ENCODE measurements around the gene RNF141. TPM values are rescaled to one million over a fixed set of nuclear protein-coding genes. Genes with fewer than 3 reads are reported as not detected.

RNF141 gene
- total RNA-seq, 1 donor from 2014 or later = 21.7 TPM

DNA sequence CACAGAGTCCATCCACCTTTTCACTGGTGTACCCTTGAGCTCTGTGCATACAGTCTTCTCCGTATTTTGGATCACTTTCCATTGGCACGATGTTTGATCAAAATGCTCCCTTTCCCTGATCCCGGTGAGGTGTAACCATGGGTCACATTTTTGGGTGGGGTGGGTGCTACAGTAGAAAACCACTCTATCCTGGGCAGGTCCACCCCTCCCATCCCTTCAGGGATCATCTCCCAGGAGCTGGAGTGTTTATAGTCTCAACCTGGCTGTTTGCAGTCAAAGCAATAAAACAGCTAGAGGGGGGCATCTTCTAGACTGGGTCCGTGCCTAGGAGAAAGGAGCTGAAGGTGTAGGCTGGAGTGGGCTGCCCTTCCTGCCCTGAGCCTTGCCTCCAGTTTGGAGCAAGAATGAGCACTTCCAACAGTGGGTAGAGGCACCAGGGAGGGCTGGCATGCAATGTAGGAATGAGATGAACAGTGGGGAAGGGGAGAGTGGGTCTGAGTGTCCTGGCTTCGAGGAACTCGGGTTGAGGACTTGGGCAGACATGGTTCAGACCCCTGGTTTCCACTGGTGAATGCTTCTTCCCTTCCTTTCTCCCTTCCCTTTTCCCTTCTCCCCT is 38.8 kb downstream of the RNF141 start:
- no peak overlapping the region for H3K4me3 ChIP-seq (ENCODE audit: low read depth, low read length)
- no peak for DNase-seq (ENCODE audit: low read depth)
- TF ChIP-seq, protein P1, sequence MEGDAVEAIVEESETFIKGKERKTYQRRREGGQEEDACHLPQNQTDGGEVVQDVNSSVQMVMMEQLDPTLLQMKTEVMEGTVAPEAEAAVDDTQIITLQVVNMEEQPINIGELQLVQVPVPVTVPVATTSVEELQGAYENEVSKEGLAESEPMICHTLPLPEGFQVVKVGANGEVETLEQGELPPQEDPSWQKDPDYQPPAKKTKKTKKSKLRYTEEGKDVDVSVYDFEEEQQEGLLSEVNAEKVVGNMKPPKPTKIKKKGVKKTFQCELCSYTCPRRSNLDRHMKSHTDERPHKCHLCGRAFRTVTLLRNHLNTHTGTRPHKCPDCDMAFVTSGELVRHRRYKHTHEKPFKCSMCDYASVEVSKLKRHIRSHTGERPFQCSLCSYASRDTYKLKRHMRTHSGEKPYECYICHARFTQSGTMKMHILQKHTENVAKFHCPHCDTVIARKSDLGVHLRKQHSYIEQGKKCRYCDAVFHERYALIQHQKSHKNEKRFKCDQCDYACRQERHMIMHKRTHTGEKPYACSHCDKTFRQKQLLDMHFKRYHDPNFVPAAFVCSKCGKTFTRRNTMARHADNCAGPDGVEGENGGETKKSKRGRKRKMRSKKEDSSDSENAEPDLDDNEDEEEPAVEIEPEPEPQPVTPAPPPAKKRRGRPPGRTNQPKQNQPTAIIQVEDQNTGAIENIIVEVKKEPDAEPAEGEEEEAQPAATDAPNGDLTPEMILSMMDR (conservative IDR thresholded peaks at IDR 0.05; ENCODE audit: low read depth, low read length) = no peak

DNA sequence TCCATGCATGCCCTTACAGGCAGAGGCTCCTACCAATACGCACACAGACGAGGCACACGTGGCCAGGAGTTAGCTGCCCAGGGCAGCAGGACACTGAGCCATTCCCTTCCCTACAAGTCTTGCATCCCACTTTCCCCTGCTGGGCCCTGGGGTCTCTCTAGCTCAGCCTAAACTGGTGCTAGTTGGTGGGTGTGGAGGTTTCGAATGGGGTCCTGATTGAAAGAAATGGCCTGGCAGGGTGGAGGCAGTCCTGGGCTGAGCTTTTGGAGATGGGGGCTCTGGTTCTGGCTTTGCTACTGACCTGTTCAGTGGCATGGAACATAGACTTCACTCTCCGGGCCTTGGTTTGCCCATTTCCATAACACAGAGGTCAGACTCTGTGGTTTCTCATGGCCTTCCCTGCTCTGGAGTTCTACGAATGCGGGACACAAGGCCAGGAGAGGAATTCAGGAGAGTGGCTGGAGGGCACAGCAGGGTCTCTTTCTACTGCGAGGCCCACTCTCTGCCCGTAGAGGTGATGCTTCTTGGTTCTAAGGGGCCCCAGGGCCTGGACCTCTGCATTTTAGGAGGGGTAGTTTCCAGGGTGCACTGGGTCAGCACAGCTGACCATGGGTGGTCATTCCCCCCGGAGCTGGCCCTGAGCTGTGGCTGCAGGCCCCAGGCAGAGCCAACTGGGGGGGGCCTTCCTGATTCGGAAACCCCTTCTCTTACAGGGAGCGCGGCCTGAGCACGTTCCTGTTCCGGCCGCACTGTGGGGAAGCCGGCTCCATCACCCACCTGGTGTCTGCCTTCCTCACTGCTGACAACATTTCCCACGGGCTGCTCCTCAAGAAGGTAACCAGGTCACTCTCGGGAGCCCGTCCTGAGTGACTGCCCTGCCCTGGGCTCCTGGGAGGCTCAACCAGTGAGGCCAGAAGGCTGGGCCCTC is 40.0 kb downstream of the RNF141 start:
- DNase-seq (ENCODE audit: low read depth) = no peak
- H3K4me3 ChIP-seq (ENCODE audit: low read depth, low read length) = no peak overlapping the region
- TF ChIP-seq, protein P1 (conservative IDR thresholded peaks at IDR 0.05; ENCODE audit: low read depth, low read length) = no peak

DNA sequence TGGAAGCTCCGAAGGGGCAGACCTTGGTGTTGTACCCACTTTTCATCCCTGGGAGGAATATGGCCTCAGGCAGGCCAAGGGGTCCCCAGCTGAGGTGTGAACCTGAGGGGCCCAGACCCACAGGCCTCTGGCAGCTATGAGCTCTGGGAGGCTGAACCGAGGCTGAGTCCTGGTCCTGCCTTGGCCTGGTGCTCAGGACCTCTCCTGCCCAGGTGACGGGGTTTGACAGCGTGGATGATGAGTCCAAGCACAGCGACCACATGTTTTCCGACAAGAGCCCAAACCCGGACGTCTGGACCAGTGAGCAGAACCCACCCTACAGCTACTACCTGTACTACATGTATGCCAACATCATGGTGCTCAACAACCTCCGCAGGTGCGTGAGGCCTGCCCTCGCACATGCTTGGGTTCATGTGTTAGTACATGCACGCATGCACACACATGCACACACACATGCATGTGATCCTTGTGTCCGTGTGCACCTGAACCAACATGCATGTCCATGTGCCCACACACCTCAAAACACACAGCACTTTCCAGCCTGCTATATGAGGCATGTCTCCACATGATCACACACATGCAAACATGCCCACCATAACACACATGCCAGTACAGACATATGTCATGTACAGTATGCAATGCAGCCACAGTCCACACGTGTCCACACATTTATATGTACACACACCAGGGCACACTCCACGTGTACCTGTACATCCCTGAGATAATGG is 40.9 kb downstream of the RNF141 start:
- DNase-seq (ENCODE audit: low read depth) = no peak
- H3K4me3 ChIP-seq (ENCODE audit: low read depth, low read length) = no peak overlapping the region
- TF ChIP-seq, protein P1 (conservative IDR thresholded peaks at IDR 0.05; ENCODE audit: low read depth, low read length) = no peak

DNA sequence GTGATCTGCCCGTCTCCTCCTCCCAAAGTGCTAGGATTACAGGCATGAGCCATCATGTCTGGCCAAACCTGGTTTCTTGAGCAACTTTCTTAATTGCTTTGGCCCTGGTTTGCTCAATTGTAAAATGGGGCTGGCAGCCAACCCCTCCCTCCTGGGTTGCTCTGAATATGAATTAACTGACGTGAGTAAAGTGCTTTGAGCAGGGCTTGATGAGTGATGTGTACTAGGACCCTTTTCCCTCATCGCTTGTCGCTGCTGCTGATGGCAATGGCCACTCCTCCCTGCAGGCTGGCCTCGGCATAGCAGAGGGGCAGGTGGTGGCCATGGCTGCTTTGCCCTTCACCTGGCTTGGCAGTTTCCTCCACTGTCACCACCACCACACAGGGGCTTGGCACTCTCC is 41.5 kb downstream of the RNF141 start:
- H3K4me3 ChIP-seq (ENCODE audit: low read depth, low read length) = no peak overlapping the region
- TF ChIP-seq, protein P1 (conservative IDR thresholded peaks at IDR 0.05; ENCODE audit: low read depth, low read length) = no peak
- no peak for DNase-seq (ENCODE audit: low read depth)

DNA sequence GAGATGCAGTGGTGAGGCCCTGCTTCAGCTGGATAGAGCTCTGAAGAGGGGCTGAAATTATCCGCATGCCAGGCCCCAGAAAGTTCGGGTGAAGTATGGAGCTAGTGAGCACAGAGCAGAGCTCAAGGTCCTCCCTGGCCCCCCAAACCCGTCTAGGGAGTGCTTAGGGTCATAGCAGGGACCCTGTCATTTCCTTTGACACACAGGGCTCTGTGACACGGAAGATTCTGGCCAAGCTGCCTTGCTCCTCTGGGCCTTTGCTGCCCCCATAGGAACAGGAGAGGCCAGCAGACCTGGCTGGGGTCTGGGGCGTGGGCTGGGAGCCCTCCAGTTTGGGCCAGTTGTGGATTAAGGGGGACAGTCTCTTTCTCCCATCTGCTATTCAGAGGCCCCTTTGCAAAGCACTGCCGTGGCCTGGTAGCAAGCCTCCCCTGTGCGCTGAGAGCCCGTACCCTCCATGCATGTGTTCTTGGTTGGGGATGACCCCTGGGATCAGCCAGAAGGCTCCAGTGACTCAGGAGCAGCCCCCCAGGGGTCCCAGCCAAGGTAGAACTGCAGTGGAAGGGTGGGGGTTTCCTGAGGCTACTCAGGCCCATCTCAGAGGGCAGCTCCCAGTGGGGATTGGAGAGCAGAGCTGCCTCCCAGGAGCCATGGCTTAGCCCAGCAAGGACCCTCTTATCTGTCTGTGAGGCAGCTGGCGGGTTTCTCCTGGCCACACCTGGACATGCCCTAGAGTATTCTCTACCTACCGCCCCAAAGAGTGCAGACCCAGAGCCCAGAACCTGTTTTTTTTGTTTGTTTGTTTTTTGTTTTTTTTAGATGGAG is 42.3 kb downstream of the RNF141 start:
- TF ChIP-seq, protein P1 (conservative IDR thresholded peaks at IDR 0.05; ENCODE audit: low read depth, low read length) = no peak
- no peak for DNase-seq (ENCODE audit: low read depth)

DNA sequence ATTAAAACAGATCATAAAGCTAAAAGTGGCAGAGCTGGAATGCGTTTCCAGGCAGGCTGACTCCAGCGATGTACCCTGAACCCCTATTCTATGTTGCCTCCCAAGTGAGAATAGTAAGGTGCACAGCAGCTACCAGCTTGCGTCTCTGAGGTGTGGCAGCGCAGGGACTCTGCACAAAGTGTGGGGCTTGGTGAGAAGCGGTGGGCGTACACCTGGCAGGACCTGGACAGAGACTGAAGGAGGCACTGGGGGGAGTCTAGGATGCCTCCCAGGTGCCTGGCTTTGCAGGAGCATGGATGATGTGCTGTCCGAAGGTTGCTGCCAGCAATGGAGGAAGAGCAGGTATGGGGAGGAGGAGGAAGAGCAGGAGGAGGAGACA is 43.0 kb downstream of the RNF141 start:
- TF ChIP-seq, protein P1 (conservative IDR thresholded peaks at IDR 0.05; ENCODE audit: low read depth, low read length) = no peak
- H3K4me3 ChIP-seq (ENCODE audit: low read depth, low read length) = no peak overlapping the region
- no peak for DNase-seq (ENCODE audit: low read depth)

More for the DNA sequence above, 42.3 kb downstream of the RNF141 start:
- H3K4me3 ChIP-seq (ENCODE audit: low read depth, low read length) = no peak overlapping the region

Data from epithelial cell of proximal tubule (primary cell).